ENCODE data around the gene AHDC1. TPM values are rescaled to one million over a fixed set of nuclear protein-coding genes. Genes with fewer than 3 reads are reported as not detected.

AHDC1 gene
- polyA plus RNA-seq, 3 donors = 0.16 to 3.3 (median 0.30) TPM

- H3K27ac ChIP-seq (ENCODE audit: low read depth in 1 of 2, low read length in 2 of 2) = no peak overlapping the region
- H3K4me3 ChIP-seq (replicated peaks in 1 of 3; ENCODE audit: low read depth in 2 of 3, low read length in 3 of 3) = no peak overlapping the region
- H3K9ac ChIP-seq (ENCODE audit: insufficient read depth, low read length, poor library complexity, severe bottlenecking) = no peak overlapping the region
- WGBS (ENCODE audit: insufficient coverage) = 80% methylated on average over 1 of the region's 3 CpGs
- peaks cover 0 to 4% of the 10 kb centered on the region in 2 donors for H3K27me3 ChIP-seq (ENCODE audit: control insufficient read depth in 2 of 2, insufficient read depth in 2 of 2, low read length in 2 of 2)
- no peak overlapping the region for H3K4me2 ChIP-seq (replicated peaks; ENCODE audit: extremely low read depth, low read length, poor library complexity, severe bottlenecking)
- no peak overlapping the region for H3K27ac Mint-ChIP-seq
- peaks cover 7 to 16% (median 8%) of the 10 kb centered on the region in 3 donors for H3K27me3 Mint-ChIP-seq (ENCODE audit: low read depth in 3 of 3)
- H3K36me3 ChIP-seq (replicated peaks in 1 of 2; ENCODE audit: control insufficient read depth in 1 of 2, insufficient read depth in 2 of 2, low read length in 2 of 2) = no peaks in the 10 kb centered on the region
- no peaks in the 10 kb centered on the region for H3K9me3 ChIP-seq (replicated peaks in 1 of 2; ENCODE audit: control insufficient read depth in 1 of 2, insufficient read depth in 1 of 2, low read length in 2 of 2)
- H3K36me3 Mint-ChIP-seq = peaks cover 1 to 3% of the 10 kb centered on the region in 2 donors
- TF ChIP-seq CTCF (IDR thresholded peaks at IDR 0.05) = no peak
- no peak for DNase-seq
- peaks cover 26 to 31% of the 10 kb centered on the region in 2 donors for H3K4me1 ChIP-seq (ENCODE audit: control insufficient read depth in 1 of 2, insufficient read depth in 2 of 2, low read length in 2 of 2)
- H2AFZ ChIP-seq (ENCODE audit: insufficient read depth, low read depth, low read length, poor library complexity, severe bottlenecking) = no peak overlapping the region
- intact Hi-C loops (cut with micrococcal nuclease) = no loop called here
- peaks cover 74% of the 10 kb centered on the region for H4K20me1 ChIP-seq (ENCODE audit: insufficient read depth, low read length)
- peaks cover 19% of the 10 kb centered on the region for H3K79me2 ChIP-seq (ENCODE audit: insufficient read depth, low read length)
- H3K9me3 Mint-ChIP-seq = no peaks in the 10 kb centered on the region
- H3K4me1 Mint-ChIP-seq = peaks cover 38% of the 10 kb centered on the region
- H3K4me3 Mint-ChIP-seq = no peak overlapping the region
Observed at GRCh38 chr1:27598295-27598687, 5.7 kb downstream of the AHDC1 start.

- peaks cover 1 to 3% of the 10 kb centered on the region in 2 donors for H3K36me3 Mint-ChIP-seq
- WGBS (ENCODE audit: insufficient coverage) = 50% methylated on average over 1 of the region's 7 CpGs
- Histone ChIP-seq H3K79me2 (ENCODE audit: insufficient read depth, low read length) (peaks cover 15% of the 10 kb centered on the region), H4K20me1 (ENCODE audit: insufficient read depth, low read length) (peaks cover 72% of the 10 kb centered on the region), H3K27me3 (ENCODE audit: control insufficient read depth in 2 of 2, insufficient read depth in 2 of 2, low read length in 2 of 2) (peaks cover 0 to 4% of the 10 kb centered on the region in 2 donors), H3K27ac (ENCODE audit: low read depth in 1 of 2, low read length in 2 of 2) (no peak overlapping the region), H3K9me3 (replicated peaks in 1 of 2; ENCODE audit: control insufficient read depth in 1 of 2, insufficient read depth in 1 of 2, low read length in 2 of 2) (no peaks in the 10 kb centered on the region), H3K9ac (ENCODE audit: insufficient read depth, low read length, poor library complexity, severe bottlenecking) (no peak overlapping the region), H3K36me3 (replicated peaks in 1 of 2; ENCODE audit: control insufficient read depth in 1 of 2, insufficient read depth in 2 of 2, low read length in 2 of 2) (no peaks in the 10 kb centered on the region), H3K4me1 (ENCODE audit: control insufficient read depth in 1 of 2, insufficient read depth in 2 of 2, low read length in 2 of 2) (peaks cover 23 to 25% of the 10 kb centered on the region in 2 donors), H2AFZ (ENCODE audit: insufficient read depth, low read depth, low read length, poor library complexity, severe bottlenecking) (no peak overlapping the region), H3K4me3 (replicated peaks in 1 of 3; ENCODE audit: low read depth in 2 of 3, low read length in 3 of 3) (no peak overlapping the region), H3K4me2 (replicated peaks; ENCODE audit: extremely low read depth, low read length, poor library complexity, severe bottlenecking) (no peak overlapping the region)
- peaks cover 37% of the 10 kb centered on the region for H3K4me1 Mint-ChIP-seq
- no peak overlapping the region for H3K27ac Mint-ChIP-seq
- no peaks in the 10 kb centered on the region for H3K9me3 Mint-ChIP-seq
- H3K27me3 Mint-ChIP-seq (ENCODE audit: low read depth in 3 of 3) = peaks cover 7 to 14% (median 8%) of the 10 kb centered on the region in 3 donors
- TF ChIP-seq CTCF (IDR thresholded peaks at IDR 0.05) = no peak
- no peak for DNase-seq
- intact Hi-C loops (cut with micrococcal nuclease) = no loop called here
- no peak overlapping the region for H3K4me3 Mint-ChIP-seq
Observed at GRCh38 chr1:27597516-27598294, 6.2 kb downstream of the AHDC1 start.

All from CD14-positive monocyte (primary cell).